ENCODE data around the gene LDLR.
A peak's percentile ranks its signal among the peaks of the same experiment; 100 is the strongest.
"Not testable (repeated sequence)": the region's sequence is repeated elsewhere in the genome, so short reads cannot be mapped to it uniquely, and the experiment has no call there.

Gene LDLR

GRCh38 chr19:11108746-11109145 is 19.5 kb downstream of the LDLR start:
- no peak for DNase-seq

DNA sequence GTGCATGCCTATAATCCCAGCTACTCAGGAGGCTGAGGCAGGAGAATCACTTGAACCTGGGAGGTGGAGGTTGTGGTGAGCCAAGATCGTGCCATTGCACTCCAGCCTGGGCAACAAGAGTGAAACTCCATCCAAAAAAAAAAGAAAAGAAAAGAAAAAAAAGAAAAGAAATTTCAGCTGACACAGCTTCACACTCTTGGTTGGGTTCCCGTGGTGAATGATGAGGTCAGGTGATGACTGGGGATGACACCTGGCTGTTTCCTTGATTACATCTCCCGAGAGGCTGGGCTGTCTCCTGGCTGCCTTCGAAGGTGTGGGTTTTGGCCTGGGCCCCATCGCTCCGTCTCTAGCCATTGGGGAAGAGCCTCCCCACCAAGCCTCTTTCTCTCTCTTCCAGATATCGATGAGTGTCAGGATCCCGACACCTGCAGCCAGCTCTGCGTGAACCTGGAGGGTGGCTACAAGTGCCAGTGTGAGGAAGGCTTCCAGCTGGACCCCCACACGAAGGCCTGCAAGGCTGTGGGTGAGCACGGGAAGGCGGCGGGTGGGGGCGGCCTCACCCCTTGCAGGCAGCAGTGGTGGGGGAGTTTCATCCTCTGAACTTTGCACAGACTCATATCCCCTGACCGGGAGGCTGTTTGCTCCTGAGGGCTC is 22.0 kb downstream of the LDLR start:
- DNase-seq, result no peak

DNA sequence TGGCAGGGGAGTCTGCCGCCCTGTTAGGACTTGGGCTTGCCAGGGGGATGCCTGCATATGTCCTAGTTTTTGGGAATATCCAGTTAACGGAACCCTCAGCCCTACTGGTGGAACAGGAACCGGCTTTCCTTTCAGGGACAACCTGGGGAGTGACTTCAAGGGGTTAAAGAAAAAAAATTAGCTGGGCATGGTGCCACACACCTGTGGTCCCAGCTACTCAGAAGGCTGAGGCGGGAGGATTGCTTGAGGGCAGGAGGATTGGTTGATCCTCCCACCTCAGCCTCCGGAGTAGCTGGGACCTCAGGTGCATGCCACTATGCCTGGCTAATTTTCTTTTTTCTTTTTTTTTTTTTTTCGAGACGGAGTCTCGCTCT is 22.5 kb downstream of the LDLR start:
- no peak for DNase-seq

- no peak for DNase-seq
Observed at GRCh38 chr19:11113140-11113708, 24.0 kb downstream of the LDLR start.

DNA sequence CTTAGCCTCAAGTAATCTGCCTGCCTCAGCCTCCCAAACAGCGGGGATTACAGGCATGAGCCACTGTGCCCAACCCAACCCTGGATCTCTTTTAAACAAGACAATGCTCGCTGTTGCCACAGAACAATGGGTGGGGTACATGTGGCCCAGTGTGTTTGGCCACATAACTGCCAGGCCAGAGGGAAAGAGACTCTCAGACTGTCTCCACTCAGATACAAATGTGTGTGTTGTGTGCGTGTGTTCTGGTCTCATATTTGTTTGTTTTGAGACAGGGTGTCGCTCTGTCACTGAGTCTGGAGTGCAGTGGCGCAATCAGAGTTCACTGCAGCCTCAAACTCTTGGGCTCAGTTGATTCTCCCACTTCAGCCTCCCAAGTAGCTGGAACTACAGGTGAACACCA is 25.8 kb downstream of the LDLR start:
- no peak for DNase-seq

DNA sequence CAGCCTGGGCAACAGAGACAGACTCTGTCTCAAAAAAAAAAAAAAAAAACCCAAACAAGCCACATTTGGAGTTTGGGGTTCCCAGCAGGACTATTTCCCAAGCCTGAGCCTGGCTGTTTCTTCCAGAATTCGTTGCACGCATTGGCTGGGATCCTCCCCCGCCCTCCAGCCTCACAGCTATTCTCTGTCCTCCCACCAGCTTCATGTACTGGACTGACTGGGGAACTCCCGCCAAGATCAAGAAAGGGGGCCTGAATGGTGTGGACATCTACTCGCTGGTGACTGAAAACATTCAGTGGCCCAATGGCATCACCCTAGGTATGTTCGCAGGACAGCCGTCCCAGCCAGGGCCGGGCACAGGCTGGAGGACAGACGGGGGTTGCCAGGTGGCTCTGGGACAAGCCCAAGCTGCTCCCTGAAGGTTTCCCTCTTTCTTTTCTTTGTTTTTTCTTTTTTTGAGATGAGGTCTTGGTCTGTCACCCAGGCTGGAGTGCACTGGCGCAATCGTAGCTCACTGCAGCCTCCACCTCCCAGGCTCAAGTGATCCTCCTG is 26.7 kb downstream of the LDLR start:
- no peak for DNase-seq

DNA sequence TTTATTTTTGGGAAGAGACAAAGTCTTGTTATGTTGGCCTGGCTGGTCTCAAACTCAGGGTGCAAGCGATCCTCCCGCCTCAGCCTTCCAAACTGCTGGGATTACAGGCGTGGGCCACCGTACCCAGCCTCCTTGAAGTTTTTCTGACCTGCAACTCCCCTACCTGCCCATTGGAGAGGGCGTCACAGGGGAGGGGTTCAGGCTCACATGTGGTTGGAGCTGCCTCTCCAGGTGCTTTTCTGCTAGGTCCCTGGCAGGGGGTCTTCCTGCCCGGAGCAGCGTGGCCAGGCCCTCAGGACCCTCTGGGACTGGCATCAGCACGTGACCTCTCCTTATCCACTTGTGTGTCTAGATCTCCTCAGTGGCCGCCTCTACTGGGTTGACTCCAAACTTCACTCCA is 27.2 kb downstream of the LDLR start:
- DNase-seq, result no peak

DNA sequence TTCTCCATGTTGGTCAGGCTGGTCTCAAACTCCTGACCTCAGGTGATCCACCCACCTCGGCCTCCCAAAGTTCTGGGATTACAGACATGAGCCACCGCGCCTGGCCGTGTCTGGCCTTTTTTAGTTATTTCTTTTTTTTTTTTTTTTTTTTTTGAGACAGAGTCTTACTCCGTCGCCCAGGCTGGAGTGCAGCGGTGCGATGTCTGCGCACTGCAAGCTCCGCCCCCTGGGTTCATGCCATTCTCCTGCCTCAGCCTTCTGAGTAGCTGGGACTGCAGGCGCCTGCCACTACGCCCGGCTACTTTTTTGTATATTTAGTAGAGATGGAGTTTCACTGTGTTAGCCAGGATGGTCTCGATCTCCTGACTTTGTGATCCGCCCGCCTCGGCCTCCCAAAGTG is 32.7 kb downstream of the LDLR start:
- DNase-seq, result not testable (repeated sequence)

GRCh38 chr19:11123114-11123513 is 33.9 kb downstream of the LDLR start:
- no peak for DNase-seq

- not testable (repeated sequence) for DNase-seq
Observed at GRCh38 chr19:11124157-11124556, 34.9 kb downstream of the LDLR start.

- peak; percentile 29 to 79 for DNase-seq
Observed at GRCh38 chr19:11125994-11126685, 36.9 kb downstream of the LDLR start.

DNA sequence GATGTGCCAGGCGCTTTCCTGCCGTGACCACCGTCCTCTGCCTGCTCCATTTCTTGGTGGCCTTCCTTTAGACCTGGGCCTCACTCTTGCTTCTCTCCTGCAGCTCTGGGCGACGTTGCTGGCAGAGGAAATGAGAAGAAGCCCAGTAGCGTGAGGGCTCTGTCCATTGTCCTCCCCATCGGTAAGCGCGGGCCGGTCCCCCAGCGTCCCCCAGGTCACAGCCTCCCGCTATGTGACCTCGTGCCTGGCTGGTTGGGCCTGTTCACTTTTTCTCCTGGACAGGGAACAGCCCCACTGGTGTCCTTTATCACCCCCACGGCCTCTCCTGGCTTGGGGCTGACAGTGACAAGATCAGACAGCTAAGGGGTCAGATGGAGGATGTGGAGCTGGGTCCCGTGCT is 38.6 kb downstream of the LDLR start:
- no peak for DNase-seq

GRCh38 chr19:11130824-11131455 is 41.7 kb downstream of the LDLR start:
- peak; percentile 46 to 76 for DNase-seq

DNA sequence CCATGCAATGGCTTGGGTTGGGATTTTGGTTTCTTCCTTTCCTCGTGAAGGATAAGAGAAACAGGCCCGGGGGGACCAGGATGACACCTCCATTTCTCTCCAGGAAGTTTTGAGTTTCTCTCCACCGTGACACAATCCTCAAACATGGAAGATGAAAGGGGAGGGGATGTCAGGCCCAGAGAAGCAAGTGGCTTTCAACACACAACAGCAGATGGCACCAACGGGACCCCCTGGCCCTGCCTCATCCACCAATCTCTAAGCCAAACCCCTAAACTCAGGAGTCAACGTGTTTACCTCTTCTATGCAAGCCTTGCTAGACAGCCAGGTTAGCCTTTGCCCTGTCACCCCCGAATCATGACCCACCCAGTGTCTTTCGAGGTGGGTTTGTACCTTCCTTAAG is 42.2 kb downstream of the LDLR start:
- no peak for DNase-seq

DNA sequence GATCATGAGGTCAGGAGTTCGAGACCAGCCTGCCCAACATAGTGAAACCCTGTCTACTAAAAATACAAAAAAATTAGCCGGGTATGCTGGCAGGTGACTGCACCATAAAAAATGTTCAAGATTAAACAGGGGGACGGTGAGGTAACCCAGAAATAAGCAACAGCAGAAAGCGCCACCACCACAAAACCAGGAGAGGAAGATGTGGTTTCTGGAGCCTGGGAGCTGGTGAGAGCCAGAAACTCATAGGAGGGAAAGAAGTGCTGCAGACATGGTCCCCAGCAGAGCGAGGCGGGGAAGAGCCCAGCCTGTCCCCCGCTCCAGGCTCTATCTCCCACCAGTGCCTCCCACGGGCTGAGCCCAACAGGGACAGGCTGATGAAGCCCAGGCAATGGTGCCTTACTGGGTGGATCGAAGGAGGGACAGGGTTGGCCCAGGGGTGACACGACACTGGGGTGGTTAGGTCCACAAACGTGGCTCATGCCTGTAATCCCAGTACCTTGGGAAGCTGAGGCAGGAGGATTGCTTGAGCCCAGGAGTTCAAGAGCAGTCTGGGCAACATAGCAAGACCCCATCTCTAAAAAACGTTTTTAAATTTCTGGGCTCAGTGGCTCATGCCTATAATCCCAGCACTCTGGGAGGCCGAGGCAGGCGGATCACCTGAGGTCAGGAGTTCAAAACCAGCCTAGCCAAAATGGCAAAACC is 47.3 kb downstream of the LDLR start:
- no peak for DNase-seq

DNA sequence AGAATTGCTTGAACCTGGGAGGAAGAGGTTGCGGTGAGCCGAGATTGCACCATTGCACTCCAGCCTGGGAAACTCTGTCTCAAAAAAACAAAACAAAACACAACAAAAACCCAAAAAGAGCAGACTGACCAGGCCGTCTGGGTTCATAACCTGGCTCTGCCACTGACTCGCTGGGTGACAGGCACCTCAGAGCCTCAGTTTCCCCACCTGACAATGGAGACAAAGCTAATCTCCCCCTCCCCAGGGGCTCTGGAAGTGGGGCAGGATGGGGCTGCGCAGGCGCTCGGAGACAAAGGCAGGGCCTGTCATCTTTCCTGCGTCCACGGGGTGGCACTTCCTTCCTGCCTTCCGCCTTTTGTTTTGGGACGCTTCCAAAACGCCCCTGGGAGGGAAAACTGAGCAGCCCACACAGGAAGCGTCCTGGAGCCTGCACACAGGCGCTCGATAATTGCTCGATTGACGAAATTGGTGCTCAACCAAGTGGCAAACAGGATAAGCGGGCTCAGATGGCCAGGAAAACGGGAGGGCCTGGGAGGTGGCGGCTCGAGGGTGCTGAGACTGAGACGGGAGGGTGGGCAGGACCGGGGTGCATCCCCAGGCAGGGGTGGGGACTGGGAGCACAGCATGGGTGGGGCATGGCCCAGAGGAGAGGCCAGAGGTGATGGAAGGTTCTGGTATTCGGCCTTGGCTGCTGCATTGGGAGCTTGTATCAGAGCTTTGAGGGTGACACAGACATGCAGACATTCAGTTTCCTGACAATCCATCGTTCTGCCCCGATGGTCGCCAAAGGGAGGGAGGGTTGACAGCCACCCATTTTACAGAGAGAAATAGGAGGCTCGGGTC is 48.5 kb downstream of the LDLR start:
- DNase-seq, result peak; percentile 43 to 55

DNA sequence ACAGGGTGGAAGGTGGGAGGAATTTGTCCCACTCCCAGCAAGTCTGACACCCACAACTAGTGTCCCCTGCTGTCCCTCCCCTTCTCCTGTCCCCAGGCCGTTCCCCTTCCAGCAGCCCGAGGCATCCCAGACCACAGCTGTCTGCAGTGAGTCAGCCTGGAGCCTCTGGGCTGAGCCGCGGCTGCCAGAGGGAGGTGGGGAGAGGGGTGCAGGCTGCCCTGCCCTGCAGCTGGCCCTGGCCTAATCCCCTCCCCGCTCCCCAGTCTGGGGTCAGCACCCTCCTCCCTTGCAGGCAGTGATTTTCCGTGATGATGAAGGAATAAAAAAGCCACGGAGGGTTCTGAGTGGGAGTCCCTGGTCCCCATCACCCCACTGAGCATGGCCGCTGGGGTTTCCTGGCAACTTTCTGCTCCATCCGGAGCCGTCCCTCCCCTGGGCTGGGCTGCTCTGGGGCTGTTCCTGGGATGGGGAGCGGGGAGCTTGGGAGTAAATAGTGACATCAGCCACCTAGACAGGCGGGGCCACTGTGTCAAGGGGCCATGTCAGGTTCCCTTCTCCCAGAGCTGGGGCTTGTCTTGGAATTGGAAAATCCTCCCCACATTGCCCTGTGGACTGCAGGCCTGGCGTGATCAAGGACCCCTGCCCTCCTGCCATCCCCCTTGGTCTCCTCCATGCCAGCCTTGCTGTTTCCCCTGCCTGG is 49.5 kb downstream of the LDLR start:
- DNase-seq, result peak; percentile 27 to 54

DNA sequence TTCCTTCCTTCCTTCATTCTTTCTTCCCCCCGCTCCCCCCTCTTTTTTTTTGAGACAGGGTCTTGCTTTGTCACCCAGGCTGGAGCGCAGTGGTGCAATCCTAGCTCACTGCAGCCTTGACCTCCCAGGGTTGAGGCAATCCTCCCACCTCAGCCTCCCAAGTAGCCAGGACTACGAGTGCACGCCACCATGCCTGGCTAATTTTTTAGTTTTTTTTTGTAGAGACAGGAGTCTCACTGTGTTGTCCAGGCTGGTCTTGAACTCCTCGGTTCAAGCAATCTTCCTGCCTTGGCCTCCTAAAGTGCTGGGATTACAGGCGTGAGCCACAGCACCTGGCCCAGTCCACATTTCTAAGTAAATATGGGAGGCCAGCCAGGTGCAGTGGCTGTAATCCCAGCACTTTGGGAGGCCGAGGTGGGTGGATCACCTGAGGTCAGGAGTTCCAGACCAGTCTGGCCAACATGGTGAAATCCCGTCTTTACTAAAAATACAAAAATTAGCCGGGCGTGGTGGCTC is 50.8 kb downstream of the LDLR start:
- not testable (repeated sequence) for DNase-seq

GRCh38 chr19:11140896-11141295 is 51.6 kb downstream of the LDLR start:
- DNase-seq, result no peak

DNA sequence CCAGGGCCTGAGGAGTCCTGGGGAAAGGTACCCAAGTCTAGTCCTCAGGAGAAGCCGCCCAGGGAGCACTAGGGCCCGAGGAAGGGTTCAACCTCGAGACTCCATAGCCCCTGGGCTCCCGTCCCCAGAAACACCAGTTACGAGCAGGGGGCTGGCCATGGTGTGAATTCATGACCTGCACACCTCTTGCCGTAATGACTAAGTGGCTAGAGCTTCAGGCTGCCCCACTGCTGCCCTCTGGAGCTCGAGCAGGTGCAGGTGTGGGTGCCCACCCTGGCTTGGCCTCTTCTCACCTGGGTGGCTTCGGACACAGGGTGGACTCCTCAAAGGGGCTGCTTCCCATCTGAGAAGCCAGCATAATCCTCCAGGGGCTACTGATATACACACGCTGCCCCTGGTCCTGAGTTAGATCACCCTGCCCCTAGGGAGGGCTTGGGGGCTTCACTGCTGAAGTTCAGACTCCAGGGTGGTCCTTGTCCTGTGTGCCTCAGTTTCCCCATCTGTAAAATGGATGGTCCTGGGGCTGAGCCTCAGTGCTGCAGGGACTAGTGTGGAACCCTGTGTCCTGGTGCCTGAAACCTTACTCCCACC is 52.8 kb downstream of the LDLR start:
- no peak for DNase-seq

Measured in inflammatory macrophage treated with lipopolysaccharide for 1 hour (primary cell).